ENCODE results near the gene DCHS1.

Gene DCHS1

GRCh38 chr11:6603287-6604080 is 52.1 kb downstream of the DCHS1 start, which contains the start of the genes ILK and RRP8:
ILK (plus strand) TSS chr11:6603774; CDS start chr11:6604272, 498 bp downstream.
RRP8 (minus strand) TSS chr11:6603616; CDS start chr11:6603502, 114 bp downstream.
- H3K4me3 ChIP-seq = peak within 1 kb of the TSS; percentile 94
- peak; percentile 88 to 92 for DNase-seq (ENCODE audit: low spot score in 2 of 2)
- no peaks in the 10 kb centered on the region for H3K27me3 ChIP-seq (ENCODE audit: low read depth)
- H3K4me1 ChIP-seq = peaks cover 31% of the 10 kb centered on the region
- no peaks in the 10 kb centered on the region for H3K9me3 ChIP-seq
- H3K36me3 ChIP-seq (replicated peaks) = peaks cover 51% of the 10 kb centered on the region
- in situ Hi-C loops (cut with MboI; ENCODE audit: low sequenced_read_pairs) = no loop called here

- H3K4me1 ChIP-seq = peaks cover 26% of the 10 kb centered on the region
- H3K36me3 ChIP-seq (replicated peaks) = peaks cover 46% of the 10 kb centered on the region
- no peaks in the 10 kb centered on the region for H3K27me3 ChIP-seq (ENCODE audit: low read depth)
- H3K9me3 ChIP-seq = no peaks in the 10 kb centered on the region
- peak overlapping the region; percentile 94 for H3K4me3 ChIP-seq
- in situ Hi-C loops (cut with MboI; ENCODE audit: low sequenced_read_pairs) = no loop called here
- no peak for DNase-seq (ENCODE audit: low spot score in 2 of 2)
Observed at GRCh38 chr11:6602096-6602940, 53.3 kb downstream of the DCHS1 start.

- no peak for DNase-seq (ENCODE audit: low spot score in 2 of 2)
- in situ Hi-C loops (cut with MboI; ENCODE audit: low sequenced_read_pairs) = no loop called here
- Histone ChIP-seq H3K27me3 (ENCODE audit: low read depth) (no peaks in the 10 kb centered on the region), H3K4me1 (peaks cover 15% of the 10 kb centered on the region), H3K9me3 (no peaks in the 10 kb centered on the region), H3K36me3 (replicated peaks) (peaks cover 48% of the 10 kb centered on the region), H3K4me3 (no peak overlapping the region)
Observed at GRCh38 chr11:6601041-6601461, 54.6 kb downstream of the DCHS1 start.

- H3K36me3 ChIP-seq (replicated peaks) = peaks cover 59% of the 10 kb centered on the region
- H3K4me1 ChIP-seq = peaks cover 8% of the 10 kb centered on the region
- in situ Hi-C loops (cut with MboI; ENCODE audit: low sequenced_read_pairs) = no loop called here
- no peaks in the 10 kb centered on the region for H3K9me3 ChIP-seq
- H3K27me3 ChIP-seq (ENCODE audit: low read depth) = no peaks in the 10 kb centered on the region
- DNase-seq (ENCODE audit: low spot score in 2 of 2) = no peak
- no peak overlapping the region for H3K4me3 ChIP-seq
Observed at GRCh38 chr11:6599881-6600390, 55.7 kb downstream of the DCHS1 start.

GRCh38 chr11:6599449-6599848 is 56.2 kb downstream of the DCHS1 start:
- 0 out of 2 replicates have a peak, but pooled peaks cover 5% of the 10 kb centered on the region for H3K4me1 ChIP-seq
- no peaks in the 10 kb centered on the region for H3K27me3 ChIP-seq (ENCODE audit: low read depth)
- H3K9me3 ChIP-seq = no peaks in the 10 kb centered on the region
- peaks cover 59% of the 10 kb centered on the region for H3K36me3 ChIP-seq (replicated peaks)
- no peak for DNase-seq (ENCODE audit: low spot score in 2 of 2)
- in situ Hi-C loops (cut with MboI; ENCODE audit: low sequenced_read_pairs) = no loop called here
- no peak overlapping the region for H3K4me3 ChIP-seq

- H3K36me3 ChIP-seq (replicated peaks) = peaks cover 65% of the 10 kb centered on the region
- in situ Hi-C loops (cut with MboI; ENCODE audit: low sequenced_read_pairs) = no loop called here
- DNase-seq (ENCODE audit: low spot score in 2 of 2) = no peak
Observed at GRCh38 chr11:6598555-6598954, 57.1 kb downstream of the DCHS1 start.

GRCh38 chr11:6596239-6596877 is 59.3 kb downstream of the DCHS1 start:
- DNase-seq (ENCODE audit: low spot score in 2 of 2) = peak in 1 of 2 experiments; percentile 38
- Histone ChIP-seq H3K27me3 (ENCODE audit: low read depth) (no peaks in the 10 kb centered on the region), H3K4me3 (no peak overlapping the region), H3K36me3 (replicated peaks) (peaks cover 67% of the 10 kb centered on the region), H3K4me1 (no peaks in the 10 kb centered on the region), H3K9me3 (no peaks in the 10 kb centered on the region)
- in situ Hi-C loops (cut with MboI; ENCODE audit: low sequenced_read_pairs) = no loop called here

More at GRCh38 chr11:6598555-6598954, 57.1 kb downstream of the DCHS1 start:
- no peaks in the 10 kb centered on the region for H3K27me3 ChIP-seq (ENCODE audit: low read depth)
- H3K4me1 ChIP-seq = 0 out of 2 replicates have a peak, but pooled peaks cover 5% of the 10 kb centered on the region
- no peaks in the 10 kb centered on the region for H3K9me3 ChIP-seq
- H3K4me3 ChIP-seq = no peak overlapping the region

- no peak for DNase-seq (ENCODE audit: low spot score in 2 of 2)
- Histone ChIP-seq H3K4me1 (no peaks in the 10 kb centered on the region), H3K4me3 (no peak overlapping the region), H3K9me3 (no peaks in the 10 kb centered on the region), H3K36me3 (replicated peaks) (peaks cover 46% of the 10 kb centered on the region), H3K27me3 (ENCODE audit: low read depth) (no peaks in the 10 kb centered on the region)
- in situ Hi-C loops (cut with MboI; ENCODE audit: low sequenced_read_pairs) = no loop called here
Observed at GRCh38 chr11:6594142-6594768, 61.4 kb downstream of the DCHS1 start.

GRCh38 chr11:6588018-6588417 is 67.6 kb downstream of the DCHS1 start:
- Histone ChIP-seq H3K27me3 (ENCODE audit: low read depth) (no peaks in the 10 kb centered on the region), H3K9me3 (no peaks in the 10 kb centered on the region), H3K4me3 (no peak overlapping the region), H3K36me3 (replicated peaks) (peaks cover 8% of the 10 kb centered on the region; the same call in 1 of the 2 replicates), H3K4me1 (no peaks in the 10 kb centered on the region)
- in situ Hi-C loops (cut with MboI; ENCODE audit: low sequenced_read_pairs) = no loop called here
- no peak for DNase-seq (ENCODE audit: low spot score in 2 of 2)

GRCh38 chr11:6587360-6587953 is 68.2 kb downstream of the DCHS1 start:
- in situ Hi-C loops (cut with MboI; ENCODE audit: low sequenced_read_pairs) = no loop called here
- peaks cover 5% of the 10 kb centered on the region; the same call in 1 of the 2 replicates for H3K36me3 ChIP-seq (replicated peaks)
- H3K4me1 ChIP-seq = no peaks in the 10 kb centered on the region
- no peaks in the 10 kb centered on the region for H3K27me3 ChIP-seq (ENCODE audit: low read depth)
- no peaks in the 10 kb centered on the region for H3K9me3 ChIP-seq
- H3K4me3 ChIP-seq = no peak overlapping the region
- DNase-seq (ENCODE audit: low spot score in 2 of 2) = no peak

GRCh38 chr11:6586434-6587359 is 68.9 kb downstream of the DCHS1 start:
- in situ Hi-C loops (cut with MboI; ENCODE audit: low sequenced_read_pairs) = no loop called here
- peaks cover 2% of the 10 kb centered on the region; the same call in 1 of the 2 replicates for H3K36me3 ChIP-seq (replicated peaks)
- H3K4me3 ChIP-seq = no peak overlapping the region
- no peak for DNase-seq (ENCODE audit: low spot score in 2 of 2)
- no peaks in the 10 kb centered on the region for H3K4me1 ChIP-seq
- no peaks in the 10 kb centered on the region for H3K9me3 ChIP-seq
- no peaks in the 10 kb centered on the region for H3K27me3 ChIP-seq (ENCODE audit: low read depth)

- Histone ChIP-seq H3K36me3 (replicated peaks) (no peaks in the 10 kb centered on the region), H3K4me1 (no peaks in the 10 kb centered on the region), H3K27me3 (ENCODE audit: low read depth) (no peaks in the 10 kb centered on the region), H3K9me3 (no peaks in the 10 kb centered on the region), H3K4me3 (no peak overlapping the region)
- in situ Hi-C loops (cut with MboI; ENCODE audit: low sequenced_read_pairs) = no loop called here
- DNase-seq (ENCODE audit: low spot score in 2 of 2) = no peak
Observed at GRCh38 chr11:6584528-6584927, 71.1 kb downstream of the DCHS1 start.

Measured in HAP-1 (cell line).